Measurements from ENCODE around the gene GBA3. TPM values are rescaled to one million over a fixed set of nuclear protein-coding genes. Genes with fewer than 3 reads are reported as not detected.

Gene GBA3
- total RNA-seq, 1 donor from 2014 or later = 0.63 TPM

Other genes with a start within 250 kb of the GBA3 start
- 33.6 and 35.3 TPM in 2 replicates for gene ADGRA3, start 176.9 kb upstream of the GBA3 start, total RNA-seq

All from epithelial cell of proximal tubule (primary cell).